ENCODE measurements around the gene DPF3.

Gene DPF3

DNA sequence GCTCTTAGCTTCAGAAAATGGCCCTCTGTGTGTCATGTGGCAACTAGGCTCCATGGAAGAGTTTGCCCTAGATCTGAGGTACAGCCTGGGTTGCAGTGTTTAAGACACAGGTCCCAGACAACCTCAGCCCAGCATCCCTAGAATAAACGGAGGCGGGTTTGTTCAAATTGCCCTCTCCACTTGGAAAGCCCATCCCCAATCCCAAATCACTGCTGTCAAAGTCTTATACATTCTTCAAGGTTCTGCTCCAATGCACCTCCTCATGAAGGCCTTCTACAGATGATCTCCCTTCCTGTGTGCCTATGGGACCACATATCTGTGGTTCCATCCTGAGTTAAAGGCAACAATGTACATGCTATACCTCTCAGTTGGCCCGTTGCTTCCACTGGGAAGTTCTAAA, 289.8 kb downstream of the DPF3 start:
- no peak for DNase-seq (ENCODE audit: low read depth, low spot score)

DNA sequence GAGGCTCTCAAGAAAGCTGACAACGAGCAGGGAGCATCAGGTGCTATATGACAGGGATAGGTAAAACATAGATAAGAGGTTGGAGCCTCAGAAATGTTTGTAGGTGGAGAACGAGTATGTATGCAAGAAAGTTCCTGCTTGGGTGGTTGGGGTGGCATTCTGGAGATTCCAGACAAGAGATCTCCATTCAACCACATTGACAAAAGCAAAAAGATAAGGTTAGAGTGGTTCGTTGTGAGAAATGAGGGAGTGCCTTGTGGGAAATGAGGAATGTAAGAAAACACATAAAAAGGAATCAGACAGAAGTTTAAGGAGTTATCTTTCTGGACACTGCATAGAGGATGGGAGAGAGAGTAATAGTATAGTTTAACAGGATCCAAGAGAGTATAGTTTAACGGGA, 290.3 kb downstream of the DPF3 start:
- no peak for DNase-seq (ENCODE audit: low read depth, low spot score)

More for the DNA sequence above, 289.8 kb downstream of the DPF3 start:
- H3K4me3 ChIP-seq (ENCODE audit: low read length): no peak overlapping the region

DNA sequence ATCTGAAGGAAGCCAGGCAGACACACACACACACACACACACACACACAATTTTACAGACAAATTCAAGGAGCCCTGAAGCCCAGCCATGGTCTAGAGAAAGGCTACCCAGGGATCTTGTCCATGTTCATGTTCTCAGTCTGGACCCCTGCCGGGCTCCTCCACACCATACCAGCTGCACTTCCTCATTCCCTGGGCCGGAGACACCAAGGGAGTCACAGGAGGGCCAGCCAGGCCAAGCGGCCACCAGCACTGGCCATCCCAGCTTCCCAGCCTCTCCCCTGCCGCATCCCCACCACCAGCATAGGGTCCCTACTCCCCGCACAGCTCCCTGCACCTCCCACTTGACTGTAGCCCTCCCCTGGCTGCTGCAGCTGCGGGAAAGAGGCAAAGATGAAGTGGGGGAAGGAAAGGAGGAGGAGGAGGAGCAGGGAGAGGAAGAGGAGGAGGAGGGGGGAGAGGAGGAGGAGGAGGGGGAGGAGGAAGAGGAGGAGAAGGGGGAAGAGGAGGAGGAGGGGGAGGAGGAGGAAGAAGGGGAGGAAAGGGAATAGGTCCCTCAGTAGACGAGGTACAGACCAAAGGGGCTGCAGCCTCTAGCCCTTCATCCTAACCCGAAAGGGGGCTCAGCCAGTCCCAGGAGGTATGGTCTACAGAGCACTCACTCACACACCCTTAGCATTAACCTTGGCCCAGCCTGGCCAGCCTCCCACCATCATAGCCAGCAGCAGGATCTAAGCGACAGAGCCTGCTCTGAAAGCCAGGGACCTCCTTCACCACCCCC, 293.2 kb downstream of the DPF3 start:
- DNase-seq (ENCODE audit: low read depth, low spot score): no peak
- no peak overlapping the region for H3K4me3 ChIP-seq (ENCODE audit: low read length)

More for the DNA sequence above, 290.3 kb downstream of the DPF3 start:
- no peak overlapping the region for H3K4me3 ChIP-seq (ENCODE audit: low read length)

DNA sequence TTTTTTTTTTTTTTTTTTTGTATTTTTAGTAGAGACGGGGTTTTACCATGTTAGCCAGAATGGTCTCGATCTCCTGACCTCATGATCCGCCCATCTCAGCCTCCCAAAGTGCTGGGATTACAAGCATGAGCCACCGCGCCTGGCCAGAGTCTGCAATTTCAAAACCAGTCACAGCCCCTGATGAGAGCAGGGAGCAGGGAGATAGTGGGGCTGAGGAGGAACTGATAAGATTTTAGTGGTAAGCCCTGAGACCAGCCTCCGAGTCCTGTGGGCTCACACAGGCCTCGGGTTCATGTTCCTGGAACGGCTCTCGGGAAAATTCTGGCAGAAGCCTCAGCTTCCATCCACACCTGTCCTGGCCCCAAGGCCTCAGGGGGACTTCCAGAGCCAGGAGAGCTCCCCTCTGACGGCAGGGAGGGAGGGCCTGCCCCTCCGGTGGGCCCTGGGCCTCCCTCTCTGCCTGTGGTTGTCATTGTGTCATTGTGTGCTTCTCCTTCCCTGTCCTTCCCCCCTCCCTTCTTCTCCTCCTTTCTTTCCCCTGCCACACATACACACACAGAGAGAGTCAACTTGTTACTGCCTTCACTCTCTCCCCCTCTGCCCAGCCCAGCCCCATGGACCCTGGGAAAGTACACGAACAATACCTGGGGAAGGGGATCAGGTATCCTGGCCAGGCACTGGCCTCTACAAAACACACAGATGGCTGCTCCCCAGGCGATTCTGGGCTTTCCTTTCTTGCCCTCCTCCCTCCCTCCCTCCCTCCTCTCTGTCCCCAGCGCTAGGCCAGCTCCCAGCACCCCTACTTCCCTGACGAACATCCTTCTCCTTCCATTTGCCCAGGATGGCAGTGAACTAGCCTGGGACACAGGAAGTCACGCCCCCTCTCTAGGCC, 294.1 kb downstream of the DPF3 start:
- no peak for DNase-seq (ENCODE audit: low read depth, low spot score)
- H3K4me3 ChIP-seq (ENCODE audit: low read length): no peak overlapping the region

DNA sequence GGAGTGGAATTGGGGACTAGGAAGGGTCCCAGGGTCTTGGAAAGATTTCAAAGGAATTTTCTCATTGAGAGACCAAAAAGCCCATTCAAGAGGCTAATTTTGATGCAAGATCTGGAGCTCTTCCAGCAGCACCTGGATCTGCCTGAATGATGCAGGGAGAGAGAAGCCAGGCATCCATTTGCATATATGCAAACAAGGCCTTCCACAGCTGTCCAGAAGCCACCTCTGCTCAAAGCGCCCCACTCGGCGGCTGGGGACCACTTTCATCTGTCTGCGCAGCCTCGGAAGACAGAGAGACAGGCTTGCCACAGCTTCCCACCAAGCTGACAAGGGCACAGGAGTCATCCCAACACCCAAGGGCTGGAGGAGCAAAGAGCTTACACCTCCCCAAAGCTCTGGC, 295.6 kb downstream of the DPF3 start:
- H3K4me3 ChIP-seq (ENCODE audit: low read length): no peak overlapping the region
- DNase-seq (ENCODE audit: low read depth, low spot score): peak; percentile 63

DNA sequence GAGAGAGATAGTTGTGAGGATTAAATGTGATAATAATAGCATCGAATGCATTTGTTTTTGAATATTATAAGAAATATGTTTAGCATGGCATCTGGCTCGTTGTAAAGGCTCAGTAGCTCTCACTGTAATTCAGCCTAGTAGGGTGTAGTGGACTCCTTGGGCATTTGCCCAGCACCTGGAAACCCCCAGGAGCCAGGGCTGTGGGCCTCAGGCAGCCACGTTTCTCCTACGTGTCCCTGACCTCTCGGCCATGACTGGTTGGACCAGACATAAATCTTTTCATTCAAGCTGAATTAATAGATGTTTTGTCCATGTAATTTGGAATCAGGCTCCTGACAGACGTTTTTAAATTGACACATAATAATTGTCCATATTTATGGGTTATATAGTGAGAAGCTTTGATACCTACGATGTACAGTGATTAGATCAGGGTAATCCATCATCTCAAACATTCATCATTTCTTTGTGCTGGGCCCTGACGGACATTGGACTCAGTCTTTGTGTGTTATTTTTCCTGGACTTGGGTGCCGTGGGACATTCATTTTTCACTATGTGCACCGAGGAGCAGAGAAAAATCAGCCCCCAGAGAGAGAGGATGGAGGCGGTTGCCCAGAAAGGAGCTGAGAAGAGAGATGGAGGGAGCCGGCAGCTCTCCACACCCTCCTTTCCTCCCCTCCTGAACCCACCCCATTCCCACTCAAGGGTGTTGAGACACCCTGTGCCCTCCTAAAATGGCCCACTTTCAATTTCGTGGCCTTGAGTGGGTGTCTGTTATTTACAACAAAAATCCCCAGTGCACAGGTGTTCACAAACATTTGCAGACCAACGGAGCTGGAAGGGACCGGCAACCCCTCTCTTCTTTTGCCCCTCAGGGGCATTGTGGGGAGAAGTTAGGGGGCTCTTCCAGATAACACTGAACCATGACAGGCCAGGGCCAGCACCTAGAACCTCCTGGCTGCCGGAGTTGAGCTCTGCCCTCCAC, 296.4 kb downstream of the DPF3 start:
- DNase-seq (ENCODE audit: low read depth, low spot score): no peak
- H3K4me3 ChIP-seq (ENCODE audit: low read length): no peak overlapping the region

DNA sequence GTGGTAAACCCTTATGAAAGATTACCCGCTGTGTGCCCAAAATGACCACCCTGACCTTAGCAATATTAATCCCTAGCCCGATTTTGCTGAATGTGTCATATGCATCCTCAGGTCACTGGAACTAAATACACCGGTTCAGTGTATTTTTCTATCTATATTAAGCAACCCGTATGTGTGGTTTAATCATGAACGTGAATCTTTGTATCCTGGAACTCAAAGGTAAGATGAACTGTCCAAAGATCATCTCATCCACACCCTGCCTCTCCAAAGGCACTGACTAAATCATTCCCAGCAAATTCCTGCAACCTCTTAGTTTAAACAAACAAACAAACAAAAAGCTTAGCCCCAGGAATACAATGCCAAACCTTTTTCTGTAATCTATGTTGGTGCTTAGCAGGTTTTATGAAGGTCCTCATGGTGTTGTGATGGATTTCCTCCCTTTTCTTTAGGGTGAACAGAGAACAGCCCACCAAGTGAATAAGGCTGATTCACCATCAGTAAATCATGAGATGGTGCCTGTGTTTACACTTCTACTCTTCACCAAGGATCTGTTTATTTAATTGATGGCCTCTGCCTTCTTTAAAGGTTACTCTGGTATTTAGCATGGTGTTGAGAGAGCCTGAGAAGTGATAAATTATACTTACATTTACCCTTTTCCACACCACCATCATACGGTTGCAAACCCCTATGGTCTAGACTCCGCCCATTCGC, 298.6 kb downstream of the DPF3 start:
- DNase-seq (ENCODE audit: low read depth, low spot score): no peak
- H3K4me3 ChIP-seq (ENCODE audit: low read length): no peak overlapping the region

DNA sequence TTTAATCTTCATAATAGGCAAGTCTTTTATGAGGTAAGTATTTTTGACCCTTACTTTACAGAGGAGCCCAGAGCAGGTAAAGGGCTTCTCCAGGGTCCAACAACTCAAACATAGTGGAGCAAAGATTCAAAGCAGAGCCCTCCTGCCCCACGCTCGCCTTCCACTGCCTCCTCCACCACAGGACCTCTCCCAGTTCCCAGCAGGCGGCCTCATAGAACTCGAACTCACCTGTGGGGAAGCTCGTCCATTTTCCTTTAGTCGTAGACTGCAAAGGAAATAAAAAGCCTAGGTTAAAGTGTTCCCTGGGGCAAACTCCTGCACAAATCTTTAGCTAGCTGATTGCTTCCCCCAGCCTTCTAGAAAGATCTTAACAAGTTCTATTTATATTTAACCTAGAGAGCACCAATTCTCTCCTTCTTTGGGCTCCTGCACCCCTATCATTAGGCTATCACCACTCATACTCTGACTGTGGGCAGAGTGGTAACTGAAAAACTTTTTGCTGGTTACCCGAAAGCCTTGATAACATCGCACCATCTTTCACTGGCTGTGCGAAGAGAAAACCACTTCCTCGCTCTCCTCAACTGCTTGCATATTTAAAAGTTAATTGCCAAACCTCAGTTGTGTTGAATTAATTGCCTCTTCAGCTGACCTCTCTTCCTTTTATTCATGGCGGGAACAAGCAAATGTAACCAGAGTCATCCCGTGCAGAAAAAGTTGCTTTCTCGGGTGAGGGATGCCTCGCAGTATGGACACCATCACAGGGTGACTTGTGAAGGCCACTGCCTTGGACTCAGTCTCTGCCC, 299.6 kb downstream of the DPF3 start:
- DNase-seq (ENCODE audit: low read depth, low spot score): peak; percentile 96
- peak overlapping the region; percentile 5; the same call in 1 of the 2 replicates for H3K4me3 ChIP-seq (ENCODE audit: low read length)

DNA sequence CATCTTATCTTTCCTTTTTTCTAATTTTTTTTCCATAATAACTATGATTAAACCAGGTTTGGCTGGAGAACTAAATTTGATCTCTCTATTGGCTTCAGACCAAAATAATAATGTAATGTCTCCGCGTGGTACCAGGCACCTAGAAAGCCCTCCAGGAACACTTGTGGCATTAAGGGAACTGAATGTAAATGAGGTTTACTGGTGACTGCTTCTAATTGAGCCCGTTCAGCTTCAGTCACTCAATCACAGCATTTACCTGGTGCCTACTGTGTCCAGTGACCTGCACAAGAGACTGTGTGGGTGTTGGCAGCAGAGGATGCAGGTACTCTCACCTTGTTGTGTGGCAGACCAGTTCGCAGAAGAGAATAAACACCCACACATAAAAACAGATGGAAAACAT, 302.5 kb downstream of the DPF3 start:
- no peak overlapping the region for H3K4me3 ChIP-seq (ENCODE audit: low read length)
- DNase-seq (ENCODE audit: low read depth, low spot score): no peak

DNA sequence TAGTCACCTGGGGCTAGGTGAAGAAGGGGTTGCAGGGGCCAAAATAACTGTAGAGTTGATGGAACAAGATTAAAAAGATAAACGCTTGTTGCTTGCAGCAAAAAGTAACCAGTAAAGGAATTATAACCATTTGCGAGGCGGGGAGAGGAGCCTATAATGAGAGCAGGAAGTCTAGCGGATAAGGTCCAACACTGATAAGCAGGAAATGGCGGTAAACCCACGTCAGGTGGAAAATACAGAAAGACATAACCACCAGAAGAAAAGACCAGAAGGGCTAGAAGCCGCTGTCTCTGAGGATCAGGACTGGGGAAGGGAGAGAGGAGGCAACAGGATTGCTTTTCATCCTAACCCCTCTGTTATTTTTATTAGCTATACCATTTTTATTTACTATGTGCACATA, 303.3 kb downstream of the DPF3 start:
- peak; percentile 88 for DNase-seq (ENCODE audit: low read depth, low spot score)
- no peak overlapping the region for H3K4me3 ChIP-seq (ENCODE audit: low read length)

DNA sequence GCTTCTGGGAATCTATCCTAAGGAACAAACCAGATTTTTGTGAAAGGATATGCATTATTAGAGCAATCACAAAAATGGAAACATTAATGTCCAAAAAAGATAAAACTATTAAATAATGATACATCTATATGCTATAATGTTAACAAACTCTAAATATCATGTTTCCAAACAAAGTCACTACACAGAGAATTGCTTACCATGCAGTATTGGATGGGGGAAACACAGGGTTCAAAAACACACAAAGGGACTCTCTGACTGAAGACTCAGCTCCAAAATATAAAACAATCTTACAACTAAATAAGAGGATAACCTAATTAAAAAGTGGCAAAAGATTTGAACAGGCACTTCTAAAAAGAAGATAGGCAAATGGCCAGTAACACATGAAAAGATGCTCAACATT, 304.2 kb downstream of the DPF3 start:
- no peak for DNase-seq (ENCODE audit: low read depth, low spot score)
- no peak overlapping the region for H3K4me3 ChIP-seq (ENCODE audit: low read length)

DNA sequence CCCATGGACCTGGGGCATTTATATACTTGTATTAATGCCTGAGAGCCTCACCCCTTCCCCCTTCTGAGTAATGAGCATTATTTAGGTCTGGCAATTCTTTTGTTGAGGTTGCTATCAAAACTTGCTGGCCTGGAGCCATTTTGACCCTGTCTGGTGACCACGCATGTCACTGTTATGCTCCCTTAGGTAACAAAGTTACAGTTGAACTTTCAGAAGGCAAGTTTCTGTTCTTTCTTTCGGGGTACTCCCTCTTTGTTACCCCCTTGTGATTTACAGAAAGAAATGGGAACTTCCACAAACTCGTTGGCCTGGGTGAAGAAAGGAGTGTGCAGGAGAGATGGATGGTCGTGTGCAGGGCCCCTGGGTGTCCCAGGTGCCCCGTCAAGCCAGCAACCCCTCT, 305.4 kb downstream of the DPF3 start:
- H3K4me3 ChIP-seq (ENCODE audit: low read length): no peak overlapping the region
- no peak for DNase-seq (ENCODE audit: low read depth, low spot score)

DNA sequence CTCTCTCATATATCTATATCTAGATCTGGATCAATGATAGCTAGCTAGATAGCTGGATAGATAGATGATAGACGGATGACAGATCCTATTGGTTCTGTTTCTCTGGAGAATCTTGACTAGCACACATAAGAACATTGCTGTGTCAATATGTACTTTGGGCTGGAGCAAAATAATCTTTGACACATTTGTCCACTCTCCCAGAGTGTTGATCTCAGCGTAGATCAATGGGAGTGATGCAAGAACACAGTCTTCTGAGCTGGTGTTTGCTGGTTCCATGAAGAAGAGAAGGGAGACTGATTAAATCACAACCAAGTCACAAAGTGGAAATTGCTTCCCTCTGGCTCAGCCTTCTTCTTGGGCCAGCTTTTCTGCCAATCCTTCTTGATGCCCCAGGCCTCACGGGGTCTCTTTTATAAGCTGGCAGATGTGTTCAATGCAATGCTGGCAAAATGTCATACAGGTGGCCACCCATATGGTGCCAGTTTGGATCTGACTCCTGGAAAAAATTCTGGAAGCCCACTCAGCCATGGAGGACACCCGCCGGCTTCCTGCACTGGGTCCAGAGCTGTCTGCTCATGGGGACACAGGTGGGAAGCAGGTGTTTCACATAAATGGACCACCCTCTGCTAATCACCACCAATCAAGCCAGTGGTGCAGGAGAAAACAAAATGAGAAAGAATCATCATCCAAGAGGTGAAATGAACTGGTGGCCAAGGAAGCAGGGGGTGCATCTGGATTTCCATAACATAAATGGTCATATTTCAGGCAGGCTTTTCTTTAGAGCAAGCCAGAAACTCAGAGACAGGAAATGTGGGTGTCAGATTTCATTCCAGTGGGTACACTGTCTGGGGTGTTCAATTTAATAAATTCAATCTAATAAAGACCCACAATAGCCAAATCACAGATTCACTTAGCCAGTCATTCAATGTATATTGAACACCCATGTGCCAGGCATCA, 310.3 kb downstream of the DPF3 start:
- DNase-seq (ENCODE audit: low read depth, low spot score): no peak
- no peak overlapping the region for H3K4me3 ChIP-seq (ENCODE audit: low read length)

DNA sequence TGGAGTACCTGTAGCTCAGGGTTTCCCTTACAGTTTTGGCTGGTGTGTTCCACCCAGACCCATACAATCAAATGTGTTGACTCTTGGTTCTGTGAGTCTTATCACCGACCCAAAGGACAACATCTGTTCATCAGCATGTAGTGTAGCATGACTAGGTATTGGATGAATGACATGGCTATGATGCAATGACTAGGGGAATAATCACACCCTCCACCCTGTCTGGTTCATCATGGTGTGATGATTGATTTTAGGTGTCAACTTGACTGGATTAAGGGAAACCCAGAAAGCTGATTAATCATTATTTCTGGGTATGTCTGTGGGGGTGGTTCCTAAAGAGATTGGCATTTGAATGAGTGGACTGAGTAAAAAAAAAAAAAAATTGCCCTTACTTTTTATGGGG, 311.3 kb downstream of the DPF3 start:
- no peak overlapping the region for H3K4me3 ChIP-seq (ENCODE audit: low read length)
- no peak for DNase-seq (ENCODE audit: low read depth, low spot score)

DNA sequence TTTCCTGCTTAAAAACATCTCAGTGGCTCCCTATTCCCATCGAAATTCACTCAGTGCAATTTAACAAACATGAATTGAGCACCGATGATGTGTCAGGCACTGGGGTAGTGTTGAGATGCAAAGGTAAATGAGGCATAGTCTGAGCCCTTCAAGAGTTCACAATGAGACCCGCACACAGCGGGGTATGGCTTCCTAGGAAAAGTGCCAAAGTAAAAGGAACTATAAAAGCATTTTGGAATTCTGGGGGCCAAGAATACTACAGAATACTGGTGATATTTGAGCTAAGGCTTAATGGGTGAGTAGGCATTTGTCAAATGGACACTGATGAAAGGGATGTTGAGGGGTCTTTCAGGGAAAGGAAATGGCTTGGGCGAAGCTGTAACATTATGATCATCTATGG, 315.4 kb downstream of the DPF3 start:
- no peak for DNase-seq (ENCODE audit: low read depth, low spot score)
- no peak overlapping the region for H3K4me3 ChIP-seq (ENCODE audit: low read length)

DNA sequence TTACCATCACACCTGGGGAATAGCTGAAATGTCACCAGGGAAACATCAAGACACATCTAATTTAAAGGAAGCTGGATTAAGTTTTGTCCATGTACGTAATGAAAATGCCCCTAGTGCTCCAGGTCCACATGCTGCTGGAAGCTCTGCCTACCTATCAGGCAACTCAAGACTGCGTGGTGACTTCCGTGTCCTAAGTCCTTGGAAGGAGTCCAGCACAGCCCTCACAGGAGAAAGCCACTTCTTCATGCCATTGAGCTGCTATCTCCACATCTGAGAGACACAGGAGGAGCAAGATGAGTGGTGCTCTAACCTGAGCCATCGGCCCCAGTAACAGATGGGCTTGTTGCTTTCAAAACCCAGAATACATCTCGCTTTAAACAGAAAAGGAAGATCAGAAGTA, 316.4 kb downstream of the DPF3 start:
- DNase-seq (ENCODE audit: low read depth, low spot score): no peak
- no peak overlapping the region for H3K4me3 ChIP-seq (ENCODE audit: low read length)

DNA sequence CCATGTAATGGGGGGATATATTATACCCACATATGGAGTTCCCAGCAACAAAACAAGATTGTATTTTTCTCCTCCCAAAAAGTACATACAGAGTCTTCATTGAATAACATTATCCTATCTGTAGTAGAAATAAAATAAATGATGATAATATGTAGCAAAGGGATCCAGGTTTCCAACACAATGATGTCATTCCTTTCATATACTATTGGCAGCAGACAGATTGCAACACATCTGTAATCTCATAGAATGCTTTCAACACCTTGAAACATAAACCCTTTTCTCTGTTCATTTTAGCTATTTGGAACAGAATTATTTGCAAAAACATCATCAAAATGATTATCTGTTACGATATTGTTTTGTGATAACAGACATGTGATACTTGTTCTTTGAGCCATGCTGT, 317.6 kb downstream of the DPF3 start:
- H3K4me3 ChIP-seq (ENCODE audit: low read length): no peak overlapping the region
- no peak for DNase-seq (ENCODE audit: low read depth, low spot score)

All from Jurkat, Clone E6-1 (cell line).